HG02642 (cell line): ENCODE results near the gene KDM4D.
"Not testable (repeated sequence)": the region's sequence is repeated elsewhere in the genome, so short reads cannot be mapped to it uniquely, and the experiment has no call there.

ENCODE experiments used
- ATAC-seq: cut with Tn5 transposase; IDR thresholded peaks from one replicate; pipeline ENCODE4 v1.9.1; 2021; ENCODE audit warnings: mild to moderate bottlenecking; ENCODE audit not compliant: unreplicated experiment, poor library complexity

Gene KDM4D

GRCh38 chr11:94956963-94957362 lies 16.5 kb upstream of the KDM4D start:
- ATAC-seq: no peak

GRCh38 chr11:94958121-94958696 lies 15.3 kb upstream of the KDM4D start:
- no peak for ATAC-seq

DNA sequence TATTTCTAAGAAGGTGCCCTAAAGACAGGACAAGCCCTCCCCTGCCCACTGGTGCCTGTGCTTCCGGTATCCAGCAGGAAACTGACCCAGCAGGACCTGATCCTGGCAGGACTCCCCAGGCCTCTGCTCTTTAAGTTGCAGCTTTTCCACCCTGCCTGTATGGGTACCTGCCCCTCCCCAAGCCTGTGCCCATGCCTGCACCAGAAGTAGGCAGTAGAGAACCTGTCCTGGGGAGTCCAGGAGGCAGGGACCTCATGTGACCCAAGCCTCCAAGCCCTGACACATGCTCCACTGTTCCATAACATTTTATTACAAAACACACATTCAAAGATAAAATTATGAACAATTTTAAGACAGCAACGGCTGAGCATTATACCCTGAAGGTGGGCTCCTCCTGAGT lies 14.3 kb upstream of the KDM4D start:
- ATAC-seq: no peak

- no peak for ATAC-seq
These were observed 13.0 kb upstream of the KDM4D start for GRCh38 chr11:94960488-94960887.

DNA sequence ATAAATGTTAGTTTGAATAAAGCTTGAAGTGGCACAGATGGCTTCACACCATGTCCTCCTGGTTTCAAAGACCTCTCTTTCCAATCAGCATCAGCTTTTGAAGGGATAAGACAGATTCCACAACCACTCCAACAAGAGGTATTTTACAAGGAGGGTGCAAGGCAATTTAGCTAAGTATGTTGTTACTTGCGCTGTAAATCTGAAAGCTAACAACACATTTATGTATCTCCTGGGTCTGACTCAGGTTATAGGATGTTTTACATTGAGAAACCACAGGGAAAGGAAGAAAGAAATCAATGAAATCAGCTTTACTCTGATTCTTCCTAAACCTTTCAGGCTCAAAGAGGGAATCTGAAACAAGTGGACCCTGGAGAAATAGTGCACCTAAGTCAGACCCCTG lies 12.3 kb upstream of the KDM4D start:
- ATAC-seq: no peak

- no peak for ATAC-seq
These were observed 8.6 kb upstream of the KDM4D start for GRCh38 chr11:94964934-94965333.

GRCh38 chr11:94968334-94968958 lies 5.1 kb upstream of the KDM4D start:
- no peak for ATAC-seq

GRCh38 chr11:94972700-94973098 lies 810 bp upstream of the KDM4D start:
- no peak for ATAC-seq

DNA sequence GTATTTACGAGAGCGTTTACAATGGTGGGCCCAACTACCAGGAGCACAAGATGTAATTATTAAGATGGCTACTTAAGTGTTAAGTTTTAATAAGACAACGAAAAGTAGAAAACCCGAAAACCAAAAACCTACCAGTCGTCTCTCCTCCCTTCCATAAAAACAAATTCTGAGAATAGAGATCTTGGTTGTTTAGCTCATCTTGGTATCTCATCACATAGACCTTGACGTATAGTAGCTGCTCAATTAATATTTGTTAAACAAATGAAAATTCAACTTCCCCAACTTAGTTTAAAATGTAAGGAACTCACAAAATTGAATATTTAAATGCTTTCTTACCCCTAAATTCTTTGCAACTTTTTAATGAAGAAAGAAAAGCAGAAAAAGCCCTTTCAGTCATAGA lies 669 bp downstream of the KDM4D start:
- no peak for ATAC-seq

- no peak for ATAC-seq
These were observed 2.1 kb downstream of the KDM4D start for GRCh38 chr11:94975599-94975998.

DNA sequence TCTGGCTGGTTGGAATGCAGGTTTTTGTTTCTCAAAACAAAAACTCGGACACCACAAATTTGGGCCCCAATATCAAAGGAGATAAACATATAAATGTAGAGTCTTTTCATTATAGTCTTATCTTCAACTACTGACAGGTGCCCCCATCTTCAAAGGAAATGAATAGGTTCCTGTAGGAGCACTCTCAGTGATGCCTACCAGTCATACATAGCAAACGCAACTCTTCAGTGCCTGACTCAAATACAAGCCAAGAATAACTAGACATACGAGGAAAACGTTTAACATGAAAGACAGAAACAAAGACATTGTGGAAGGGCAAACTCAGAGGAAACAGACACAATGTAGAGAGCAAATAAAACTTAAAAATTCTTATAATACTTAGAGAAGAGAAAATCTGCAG lies 13.9 kb downstream of the KDM4D start:
- ATAC-seq: no peak

DNA sequence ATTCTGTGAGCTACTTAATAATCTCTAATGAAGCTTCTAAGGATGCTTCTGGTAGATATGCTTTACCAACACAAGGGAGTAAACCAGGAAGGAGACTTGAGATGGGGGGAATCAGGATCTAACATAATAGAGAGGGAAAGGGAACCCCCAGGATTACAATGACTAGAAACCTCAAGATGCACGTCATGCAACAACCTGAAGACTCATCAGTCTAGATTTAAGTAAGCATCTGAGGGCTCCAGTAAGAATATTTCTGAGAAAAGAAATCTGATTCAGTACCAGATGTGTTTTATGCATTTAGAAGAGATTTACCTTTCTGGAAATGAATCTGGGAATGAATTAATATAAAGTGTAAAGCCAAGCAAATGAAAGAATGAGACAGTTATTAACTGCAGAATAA lies 15.2 kb downstream of the KDM4D start:
- ATAC-seq: no peak

- no peak for ATAC-seq
These were observed 20.0 kb downstream of the KDM4D start for GRCh38 chr11:94993400-94993943.

GRCh38 chr11:94997437-94997836 lies 23.9 kb downstream of the KDM4D start:
- ATAC-seq: no peak

GRCh38 chr11:94998285-94998684 lies 24.8 kb downstream of the KDM4D start:
- no peak for ATAC-seq

- ATAC-seq: no peak
These were observed 30.2 kb downstream of the KDM4D start for GRCh38 chr11:95003716-95004115.

- ATAC-seq: no peak
These were observed 32.1 kb downstream of the KDM4D start for GRCh38 chr11:95005642-95006041.

GRCh38 chr11:95011376-95011775 lies 37.9 kb downstream of the KDM4D start:
- ATAC-seq: no peak

- no peak for ATAC-seq
These were observed 40.8 kb downstream of the KDM4D start for GRCh38 chr11:95014184-95014821.

DNA sequence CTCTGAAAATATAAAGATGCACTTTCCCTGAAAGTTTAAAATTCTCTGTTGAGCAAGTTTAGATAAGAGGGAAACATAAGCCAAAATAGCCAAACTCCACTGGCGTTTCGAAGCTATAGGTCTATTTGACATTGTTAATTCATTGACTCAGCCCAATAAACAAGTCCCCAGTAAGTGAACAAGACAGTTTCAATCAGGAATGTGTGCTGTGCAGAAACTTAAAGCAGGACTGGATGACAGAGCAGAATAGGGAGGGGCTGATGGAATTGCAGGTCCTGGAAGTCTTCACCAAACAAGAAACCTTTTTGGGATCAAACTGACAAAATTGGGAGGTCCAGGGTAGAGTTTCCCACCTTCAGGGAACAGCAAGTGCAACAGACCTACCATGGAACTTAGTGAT lies 42.6 kb downstream of the KDM4D start:
- no peak for ATAC-seq

GRCh38 chr11:95021468-95021867 lies 48.0 kb downstream of the KDM4D start:
- not testable (repeated sequence) for ATAC-seq

DNA sequence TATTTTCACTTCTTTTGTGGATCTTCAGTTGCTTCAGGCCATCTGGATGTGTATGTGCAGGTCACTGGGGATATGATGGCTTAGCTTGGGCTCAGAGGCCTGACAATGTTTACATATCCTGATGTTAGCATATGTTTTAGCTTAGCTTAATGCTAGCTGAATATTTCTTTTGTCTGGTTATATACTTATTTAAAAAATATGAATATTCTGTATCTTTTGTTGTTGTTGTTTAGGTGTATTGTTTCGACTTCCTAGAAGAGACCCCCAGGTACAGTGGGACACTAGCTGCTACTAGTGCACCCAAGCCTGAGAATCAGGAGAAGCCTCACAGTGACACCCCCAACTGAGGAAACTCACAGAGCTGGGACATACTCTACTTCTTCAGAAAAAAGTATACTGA lies 51.4 kb downstream of the KDM4D start, which contains the start of gene KDM4E:
Gene KDM4E, plus strand, starts transcription at position 301 of the 400 bp plus-strand sequence. CDS start 300 bp downstream, outside the sequence.
- ATAC-seq: no peak
